HG03064 (cell line): ENCODE results near the gene SH2B3.
A peak's percentile ranks its signal among the peaks of the same experiment; 100 is the strongest.
"Not testable (repeated sequence)": the region's sequence is repeated elsewhere in the genome, so short reads cannot be mapped to it uniquely, and the experiment has no call there.

Source experiments
- ATAC-seq: cut with Tn5 transposase; IDR thresholded peaks from one replicate; pipeline ENCODE4 v1.9.1; 2021; ENCODE audit warnings: low read depth; ENCODE audit not compliant: unreplicated experiment

Gene SH2B3

GRCh38 chr12:111386885-111387284 lies 18.8 kb upstream of the SH2B3 start:
- ATAC-seq = no peak

- ATAC-seq = no peak
Measured at GRCh38 chr12:111387747-111388323, 17.9 kb upstream of the SH2B3 start.

GRCh38 chr12:111389635-111390034 lies 16.1 kb upstream of the SH2B3 start:
- no peak for ATAC-seq

GRCh38 chr12:111390910-111391309 lies 14.8 kb upstream of the SH2B3 start:
- ATAC-seq = no peak

- ATAC-seq = no peak
Measured at GRCh38 chr12:111393700-111394300, 11.9 kb upstream of the SH2B3 start.

- no peak for ATAC-seq
Measured at GRCh38 chr12:111394480-111394879, 11.2 kb upstream of the SH2B3 start.

GRCh38 chr12:111395336-111396187 lies 10.2 kb upstream of the SH2B3 start:
- ATAC-seq = no peak

- ATAC-seq = not testable (repeated sequence)
Measured at GRCh38 chr12:111396271-111396670, 9.5 kb upstream of the SH2B3 start.

- no peak for ATAC-seq
Measured at GRCh38 chr12:111396726-111397445, 8.8 kb upstream of the SH2B3 start.

GRCh38 chr12:111398530-111398929 lies 7.2 kb upstream of the SH2B3 start:
- no peak for ATAC-seq

- ATAC-seq = not testable (repeated sequence)
Measured at GRCh38 chr12:111399741-111400404, 5.8 kb upstream of the SH2B3 start.

GRCh38 chr12:111401167-111401605 lies 4.5 kb upstream of the SH2B3 start:
- no peak for ATAC-seq

GRCh38 chr12:111402490-111402824 lies 3.3 kb upstream of the SH2B3 start:
- ATAC-seq = not testable (repeated sequence)

- no peak for ATAC-seq
Measured at GRCh38 chr12:111404362-111405148, 1.2 kb upstream of the SH2B3 start.

GRCh38 chr12:111405149-111405858 lies 419 bp upstream of the SH2B3 start:
- ATAC-seq = peak; percentile 44

GRCh38 chr12:111406474-111407376 lies 1.0 kb downstream of the SH2B3 start:
- no peak for ATAC-seq

GRCh38 chr12:111407377-111408115 lies 1.8 kb downstream of the SH2B3 start:
- ATAC-seq = no peak

GRCh38 chr12:111408116-111408440 lies 2.4 kb downstream of the SH2B3 start:
- ATAC-seq = no peak
